Neural crest cell (in vitro differentiated cells): ENCODE results near the gene LCE2A. TPM values are rescaled to one million over a fixed set of nuclear protein-coding genes. Genes with fewer than 3 reads are reported as not detected.
"Not testable (repeated sequence)": the region's sequence is repeated elsewhere in the genome, so short reads cannot be mapped to it uniquely, and the experiment has no call there.

Source experiments
- DNase-seq: peaks from one replicate; pipeline ENCODE4 v3.0.0; 2021; ENCODE audit warnings: low read depth, mixed read lengths, low spot score
- H3K27ac Mint-ChIP-seq: one replicate; pipeline ENCODE4 v1.8.0; 2021; ENCODE audit warnings: mild to moderate bottlenecking, mixed read lengths; ENCODE audit not compliant: unreplicated experiment
- H3K27me3 Mint-ChIP-seq: 2 replicates; pipeline ENCODE4 v1.8.0; 2021; ENCODE audit warnings: low read depth, mild to moderate bottlenecking, mixed read lengths
- H3K36me3 Mint-ChIP-seq: 2 replicates; pipeline ENCODE4 v1.8.0; 2021; ENCODE audit warnings: low read depth, mild to moderate bottlenecking, mixed read lengths
- H3K4me1 Mint-ChIP-seq: 2 replicates; pipeline ENCODE4 v1.8.0; 2021; ENCODE audit warnings: mixed read lengths
- H3K4me3 Mint-ChIP-seq: one replicate; pipeline ENCODE4 v1.8.0; 2021; ENCODE audit warnings: mild to moderate bottlenecking, mixed read lengths
- H3K9me3 Mint-ChIP-seq: 2 replicates; pipeline ENCODE4 v1.8.0; 2021; ENCODE audit warnings: mixed read lengths
- CTCF ChIP-seq: fragments of 200-600 bp; sonication (generic); conservative IDR thresholded peaks from 2 replicates; pipeline ENCODE4 v1.5.0; 2021; ENCODE audit warnings: antibody characterized with exemption, mild to moderate bottlenecking
- total RNA-seq: library from RNA; stranded (reverse); gene quantifications from 2 replicates; pipeline ENCODE4 v1.2.1, GENCODE V29; 2021

The LCE2A gene
- total RNA-seq, 1 donor from 2014 or later: not detected

GRCh38 chr1:152683846-152684245, 14.3 kb upstream of the LCE2A start:
- no peak for DNase-seq

DNA sequence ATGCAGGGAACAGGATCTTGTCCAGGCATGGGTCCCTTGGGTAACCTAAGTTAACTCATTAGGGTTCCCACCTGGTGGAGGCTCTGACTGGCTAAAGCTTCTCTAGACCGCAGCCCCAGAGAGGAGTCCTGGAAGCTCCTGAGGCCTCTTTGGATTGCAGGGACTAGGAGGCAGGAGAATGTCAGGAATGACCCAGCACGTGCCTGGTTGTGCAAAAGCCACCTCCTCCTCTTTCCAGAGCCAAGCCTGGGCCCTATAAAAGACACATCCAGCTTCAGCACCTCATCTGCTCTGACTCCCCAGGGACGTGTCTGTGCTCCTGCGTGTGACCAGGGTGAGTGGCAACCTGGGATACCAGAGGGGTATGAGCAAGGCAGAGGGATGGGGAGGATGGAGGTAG, 12.3 kb upstream of the LCE2A start, which contains the start of gene LCE2B:
TSS of gene LCE2B (plus strand) at position 301 of the 400 bp plus-strand sequence. CDS start 721 bp downstream, outside the sequence.
- not testable (repeated sequence) for H3K4me1 Mint-ChIP-seq, H3K27me3 Mint-ChIP-seq, H3K4me3 Mint-ChIP-seq, H3K36me3 Mint-ChIP-seq, DNase-seq, H3K27ac Mint-ChIP-seq
- H3K9me3 Mint-ChIP-seq: peaks cover 10% of the 10 kb centered on the region

More at GRCh38 chr1:152683846-152684245, 14.3 kb upstream of the LCE2A start:
- Mint-ChIP-seq H3K27ac (no peak overlapping the region), H3K27me3 (no peaks in the 10 kb centered on the region), H3K9me3 (peaks cover 18% of the 10 kb centered on the region), H3K36me3 (peaks cover 10% of the 10 kb centered on the region), H3K4me3 (no peak overlapping the region), H3K4me1 (no peaks in the 10 kb centered on the region)
- no peak for TF ChIP-seq CTCF

DNA sequence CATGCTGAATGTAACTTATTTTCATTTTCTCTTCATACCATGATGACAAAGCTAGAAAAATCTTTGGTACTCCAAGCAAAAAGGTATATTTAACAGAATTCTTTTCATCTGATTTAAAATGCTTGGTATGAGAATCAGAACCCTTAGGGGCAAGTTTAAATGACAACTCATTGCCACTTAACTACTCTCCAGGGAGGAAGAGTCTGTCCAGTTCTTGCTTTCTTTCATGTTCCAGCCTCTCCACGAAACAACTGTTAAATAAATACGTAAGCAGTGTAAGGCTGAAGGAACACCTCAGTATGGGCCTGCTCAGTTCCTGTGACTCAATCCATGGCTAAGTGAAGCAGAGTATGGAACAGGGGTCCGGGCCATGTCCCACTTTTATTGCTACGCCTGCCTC, 1.6 kb downstream of the LCE2A start:
- Mint-ChIP-seq H3K4me3 (no peak overlapping the region), H3K36me3 (peaks cover 5% of the 10 kb centered on the region), H3K27ac (no peak overlapping the region), H3K9me3 (peaks cover 22% of the 10 kb centered on the region), H3K27me3 (no peaks in the 10 kb centered on the region), H3K4me1 (no peaks in the 10 kb centered on the region)
- DNase-seq: no peak
- TF ChIP-seq CTCF: no peak

DNA sequence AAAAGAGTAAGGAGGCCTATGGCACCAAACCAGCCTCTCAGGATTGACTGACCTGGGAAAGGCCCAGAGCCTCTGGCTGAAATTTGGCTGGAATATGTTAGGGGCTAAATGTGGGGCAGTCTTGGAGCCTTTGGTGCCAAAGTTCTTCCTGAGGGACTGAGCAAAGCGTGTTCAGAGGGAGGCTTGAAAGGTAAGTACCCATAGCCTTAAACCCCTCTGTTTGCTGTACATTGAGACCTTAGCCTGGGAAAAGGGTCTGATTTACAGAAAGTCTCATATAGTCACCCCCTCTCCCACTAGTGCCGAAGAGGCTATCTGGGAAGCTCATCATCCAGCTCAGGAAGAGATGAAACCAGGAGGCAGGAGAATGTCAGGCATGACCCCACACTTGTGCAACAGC, 9.7 kb downstream of the LCE2A start, which contains the start of gene LCE4A:
TSS of gene LCE4A (plus strand) at position 301 of the 400 bp plus-strand sequence. CDS start 916 bp downstream, outside the sequence.
- Mint-ChIP-seq H3K9me3 (peaks cover 25% of the 10 kb centered on the region), H3K27me3 (no peaks in the 10 kb centered on the region), H3K4me3 (no peak within 1 kb of the TSS), H3K36me3 (peaks cover 3% of the 10 kb centered on the region), H3K4me1 (no peaks in the 10 kb centered on the region), H3K27ac (no peak within 1 kb of the TSS)
- no peak for DNase-seq
- TF ChIP-seq CTCF: no peak

DNA sequence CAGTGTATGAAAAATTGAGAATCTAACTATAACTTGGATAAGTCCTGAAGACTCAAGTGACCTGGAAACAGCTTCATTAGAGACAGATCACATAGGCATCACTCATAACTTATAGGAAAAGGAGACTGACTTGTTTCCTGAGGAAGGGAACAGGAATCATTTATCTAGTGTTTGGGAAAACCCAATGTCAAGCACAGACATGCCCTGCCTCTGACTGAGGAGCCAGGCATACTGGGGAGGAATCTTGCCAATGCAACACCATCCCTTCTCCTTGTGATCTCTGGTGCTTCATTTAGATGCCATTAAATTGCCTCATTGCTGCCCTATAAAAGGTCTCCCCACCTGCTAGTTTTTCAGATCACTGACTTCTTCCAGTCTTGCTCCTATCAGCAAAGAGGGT, 20.1 kb downstream of the LCE2A start:
- H3K4me1 Mint-ChIP-seq: no peaks in the 10 kb centered on the region
- no peak overlapping the region for H3K4me3 Mint-ChIP-seq
- peaks cover 9% of the 10 kb centered on the region for H3K36me3 Mint-ChIP-seq
- H3K27me3 Mint-ChIP-seq: no peaks in the 10 kb centered on the region
- peaks cover 31% of the 10 kb centered on the region for H3K9me3 Mint-ChIP-seq
- DNase-seq: no peak
- no peak overlapping the region for H3K27ac Mint-ChIP-seq
- no peak for TF ChIP-seq CTCF

DNA sequence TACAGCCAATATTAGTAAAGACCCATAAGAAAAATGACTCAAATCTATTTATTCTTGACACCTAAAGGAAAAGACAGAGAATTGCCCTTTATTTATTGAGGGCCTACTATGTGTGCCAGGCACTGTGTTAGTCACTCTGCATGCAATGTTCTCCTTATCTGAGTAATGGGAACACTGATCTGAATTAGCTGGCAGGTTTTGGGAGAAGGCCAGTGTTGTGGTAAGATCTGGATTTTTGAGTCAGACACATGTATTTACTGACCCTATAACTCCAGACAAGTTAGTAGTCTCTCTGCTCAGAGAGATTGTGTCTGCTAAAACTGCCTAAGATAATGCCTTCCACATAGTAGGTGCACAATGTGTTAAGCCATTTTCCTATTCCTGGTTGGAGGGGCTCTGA, 27.1 kb downstream of the LCE2A start:
- no peak for TF ChIP-seq CTCF
- no peak overlapping the region for H3K27ac Mint-ChIP-seq
- peaks cover 13% of the 10 kb centered on the region for H3K9me3 Mint-ChIP-seq
- no peak for DNase-seq
- peaks cover 6% of the 10 kb centered on the region for H3K36me3 Mint-ChIP-seq
- H3K4me1 Mint-ChIP-seq: no peaks in the 10 kb centered on the region
- H3K27me3 Mint-ChIP-seq: no peaks in the 10 kb centered on the region
- H3K4me3 Mint-ChIP-seq: no peak overlapping the region
